Progenitor cell of endocrine pancreas (in vitro differentiated cells): ENCODE results near the gene PHF19. TPM values are rescaled to one million over a fixed set of nuclear protein-coding genes. Genes with fewer than 3 reads are reported as not detected.

Experiments
- DNase-seq: peaks from one replicate; pipeline ENCODE4 v3.0.0; 2021; ENCODE audit warnings: low spot score; ENCODE audit not compliant: unreplicated experiment
- H3K27ac Mint-ChIP-seq: 2 replicates; pipeline ENCODE4 v1.8.0; 2021; ENCODE audit warnings: mild to moderate bottlenecking, moderate library complexity, mixed read lengths
- H3K27me3 Mint-ChIP-seq: 2 replicates; pipeline ENCODE4 v1.8.0; 2021; ENCODE audit warnings: mixed read lengths
- H3K36me3 Mint-ChIP-seq: 2 replicates; pipeline ENCODE4 v1.8.0; 2022; ENCODE audit warnings: mixed read lengths; ENCODE audit not compliant: insufficient read depth
- H3K4me1 Mint-ChIP-seq: 2 replicates; pipeline ENCODE4 v1.8.0; 2021; ENCODE audit warnings: low read depth, mixed read lengths
- H3K4me3 Mint-ChIP-seq: 2 replicates; pipeline ENCODE4 v1.8.0; 2021; ENCODE audit warnings: low read depth, mild to moderate bottlenecking, moderate library complexity, mixed read lengths
- H3K9me3 Mint-ChIP-seq: 2 replicates; pipeline ENCODE4 v1.8.0; 2021; ENCODE audit warnings: low read depth, mixed read lengths
- total RNA-seq: library from RNA; stranded (reverse); gene quantifications from 2 replicates; pipeline ENCODE4 v1.2.1, GENCODE V29; 2021
- TF ChIP-seq, protein P1 (sequence below): fragments of 200-600 bp; sonication (generic); IDR thresholded peaks from one replicate; pipeline ENCODE4 v1.5.0; 2021; ENCODE audit warnings: antibody characterized with exemption, mild to moderate bottlenecking; ENCODE audit not compliant: unreplicated experiment

The PHF19 gene
- total RNA-seq, 1 donor from 2014 or later, result 27.2 TPM

DNA sequence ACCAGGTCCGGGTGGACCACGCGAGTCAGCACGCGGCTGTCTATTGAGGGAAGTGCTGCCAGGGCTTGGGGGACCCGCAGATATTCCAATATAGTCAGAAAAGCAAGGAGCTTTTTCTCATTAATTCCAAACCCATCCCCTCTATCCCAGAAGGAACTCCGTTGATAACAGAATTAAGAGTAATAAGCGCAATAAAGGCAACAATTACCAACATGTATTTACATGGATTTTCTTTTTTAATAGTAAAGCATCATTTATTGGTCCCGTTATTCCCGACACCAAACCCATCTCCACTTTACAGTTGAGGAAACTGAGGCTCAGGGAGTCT is 7.7 kb downstream of the PHF19 start:
- H3K4me3 Mint-ChIP-seq, result peak overlapping the region; percentile 80
- TF ChIP-seq, protein P1, sequence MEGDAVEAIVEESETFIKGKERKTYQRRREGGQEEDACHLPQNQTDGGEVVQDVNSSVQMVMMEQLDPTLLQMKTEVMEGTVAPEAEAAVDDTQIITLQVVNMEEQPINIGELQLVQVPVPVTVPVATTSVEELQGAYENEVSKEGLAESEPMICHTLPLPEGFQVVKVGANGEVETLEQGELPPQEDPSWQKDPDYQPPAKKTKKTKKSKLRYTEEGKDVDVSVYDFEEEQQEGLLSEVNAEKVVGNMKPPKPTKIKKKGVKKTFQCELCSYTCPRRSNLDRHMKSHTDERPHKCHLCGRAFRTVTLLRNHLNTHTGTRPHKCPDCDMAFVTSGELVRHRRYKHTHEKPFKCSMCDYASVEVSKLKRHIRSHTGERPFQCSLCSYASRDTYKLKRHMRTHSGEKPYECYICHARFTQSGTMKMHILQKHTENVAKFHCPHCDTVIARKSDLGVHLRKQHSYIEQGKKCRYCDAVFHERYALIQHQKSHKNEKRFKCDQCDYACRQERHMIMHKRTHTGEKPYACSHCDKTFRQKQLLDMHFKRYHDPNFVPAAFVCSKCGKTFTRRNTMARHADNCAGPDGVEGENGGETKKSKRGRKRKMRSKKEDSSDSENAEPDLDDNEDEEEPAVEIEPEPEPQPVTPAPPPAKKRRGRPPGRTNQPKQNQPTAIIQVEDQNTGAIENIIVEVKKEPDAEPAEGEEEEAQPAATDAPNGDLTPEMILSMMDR, result no peak
- peaks cover 1% of the 10 kb centered on the region for H3K36me3 Mint-ChIP-seq
- peaks cover 8% of the 10 kb centered on the region for H3K4me1 Mint-ChIP-seq
- peak overlapping the region; percentile 65 for H3K27ac Mint-ChIP-seq
- no peaks in the 10 kb centered on the region for H3K27me3 Mint-ChIP-seq
- DNase-seq, result no peak
- H3K9me3 Mint-ChIP-seq, result no peaks in the 10 kb centered on the region

DNA sequence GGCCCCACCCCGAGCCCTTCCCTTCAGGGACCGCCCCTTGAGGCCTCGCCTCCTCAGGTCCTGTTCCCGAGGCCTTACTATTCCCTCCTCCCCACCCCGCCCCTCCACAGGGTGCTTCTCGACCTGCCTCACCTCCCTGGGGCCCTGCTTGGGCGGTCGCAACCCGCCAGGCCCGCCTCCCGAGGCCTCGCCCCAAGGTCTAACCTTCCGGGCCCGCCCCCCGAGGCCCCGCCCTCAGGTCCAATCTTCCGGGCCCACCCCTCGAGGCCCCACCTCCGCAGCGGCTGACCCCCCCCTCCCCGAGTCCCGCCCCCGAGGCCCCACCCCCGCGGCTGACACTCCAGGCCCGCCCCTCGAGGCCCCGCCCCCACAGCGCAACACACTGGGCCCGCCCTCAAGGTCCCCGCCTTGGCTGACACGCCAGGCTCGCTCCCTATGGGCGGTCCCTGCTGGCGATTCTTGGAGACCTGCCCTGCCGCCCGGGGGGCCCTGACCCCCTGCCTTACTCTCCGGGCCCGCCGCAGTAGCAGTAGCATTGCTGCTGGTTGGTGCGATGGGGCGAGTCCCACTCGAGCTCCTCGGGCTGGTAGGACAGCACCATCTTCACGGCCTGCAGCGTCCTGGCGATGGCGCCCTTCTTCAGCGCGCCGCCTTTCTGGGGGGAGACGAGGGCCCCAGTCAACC is 8.2 kb downstream of the PHF19 start:
- peaks cover 1% of the 10 kb centered on the region for H3K36me3 Mint-ChIP-seq
- peaks cover 7% of the 10 kb centered on the region for H3K4me1 Mint-ChIP-seq
- peak; percentile 93 for DNase-seq
- no peaks in the 10 kb centered on the region for H3K9me3 Mint-ChIP-seq
- peak overlapping the region; percentile 65 for H3K27ac Mint-ChIP-seq
- H3K4me3 Mint-ChIP-seq, result peak overlapping the region; percentile 80
- TF ChIP-seq, protein P1, result peak; percentile 42
- no peaks in the 10 kb centered on the region for H3K27me3 Mint-ChIP-seq

DNA sequence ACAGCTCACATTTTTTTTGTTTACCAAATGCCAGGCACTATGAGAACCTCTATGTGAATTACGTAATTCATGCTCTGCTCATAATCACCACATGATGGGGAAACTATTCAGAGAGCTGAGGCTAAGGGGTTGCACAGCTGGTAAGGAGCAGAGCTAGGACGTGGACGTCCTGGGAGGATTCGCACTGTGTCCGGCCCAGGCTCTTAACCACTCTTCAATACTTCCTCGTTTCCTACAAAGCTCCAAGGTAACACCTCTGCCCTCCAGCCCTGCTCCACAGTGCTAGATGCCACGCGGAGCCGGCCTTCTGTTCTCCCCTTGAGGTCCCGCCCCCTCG is 8.7 kb downstream of the PHF19 start:
- Mint-ChIP-seq H3K9me3 (no peaks in the 10 kb centered on the region), H3K36me3 (peaks cover 1% of the 10 kb centered on the region), H3K4me3 (peak overlapping the region; percentile 62), H3K27me3 (no peaks in the 10 kb centered on the region), H3K27ac (no peak overlapping the region), H3K4me1 (peaks cover 2% of the 10 kb centered on the region)
- DNase-seq, result no peak
- TF ChIP-seq, protein P1, result no peak

DNA sequence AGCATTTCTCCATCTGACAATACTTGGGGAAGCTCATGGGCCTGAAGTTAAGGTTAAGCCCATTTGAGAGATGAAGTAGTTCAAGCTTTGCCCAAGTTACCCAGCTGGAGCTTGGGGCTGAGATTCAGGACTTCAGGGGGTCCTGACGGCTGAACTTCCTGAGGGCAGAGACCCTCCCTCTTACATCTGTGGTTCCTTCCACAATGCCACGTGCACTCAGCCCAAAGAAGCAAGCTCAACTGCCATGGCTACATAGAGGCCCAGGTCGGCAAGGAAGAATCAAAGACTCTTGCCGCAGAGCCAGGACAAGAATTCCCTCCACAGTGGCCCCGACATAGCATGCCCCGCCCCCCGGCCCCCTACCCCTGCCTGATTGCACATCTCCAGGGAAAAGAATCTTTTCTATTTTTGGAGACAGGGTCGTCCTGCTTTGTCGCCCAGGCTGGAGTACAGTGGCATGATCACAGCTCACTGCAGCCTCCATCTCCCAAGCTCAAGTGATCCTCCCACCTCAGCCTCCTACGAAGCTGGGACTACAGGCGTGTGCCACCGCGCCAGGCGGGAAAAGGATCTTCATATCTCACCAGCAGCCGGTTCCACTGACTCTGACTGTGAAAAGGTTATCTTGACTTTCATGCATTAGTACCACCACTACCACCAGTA is 9.2 kb downstream of the PHF19 start:
- DNase-seq, result no peak
- H3K27me3 Mint-ChIP-seq, result no peaks in the 10 kb centered on the region
- H3K36me3 Mint-ChIP-seq, result peaks cover 1% of the 10 kb centered on the region
- H3K4me3 Mint-ChIP-seq, result peak overlapping the region; percentile 62
- peaks cover 2% of the 10 kb centered on the region for H3K4me1 Mint-ChIP-seq
- TF ChIP-seq, protein P1, result no peak
- no peaks in the 10 kb centered on the region for H3K9me3 Mint-ChIP-seq
- no peak overlapping the region for H3K27ac Mint-ChIP-seq

DNA sequence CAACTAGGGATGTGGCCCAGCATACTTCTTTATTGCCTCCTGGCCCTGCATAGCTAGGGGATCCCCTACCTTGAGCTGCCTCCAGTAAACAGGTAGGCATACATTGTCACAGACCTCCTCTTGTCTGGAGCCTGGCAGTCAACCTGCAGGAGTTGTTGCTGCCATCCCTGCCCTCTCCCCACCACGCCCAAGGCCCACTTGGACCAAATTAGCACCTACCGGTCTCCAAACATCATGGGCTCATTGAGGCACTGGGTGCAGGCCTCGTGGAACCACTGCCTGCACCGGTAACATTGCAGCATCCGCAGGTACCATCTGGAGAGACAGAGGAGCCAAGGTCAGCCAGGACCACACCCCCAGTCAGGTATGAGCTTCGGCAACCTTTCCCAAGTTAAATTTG is 10.3 kb downstream of the PHF19 start:
- peaks cover 2% of the 10 kb centered on the region for H3K4me1 Mint-ChIP-seq
- peak overlapping the region; percentile 23 for H3K27ac Mint-ChIP-seq
- no peaks in the 10 kb centered on the region for H3K27me3 Mint-ChIP-seq
- H3K9me3 Mint-ChIP-seq, result no peaks in the 10 kb centered on the region
- H3K4me3 Mint-ChIP-seq, result no peak overlapping the region
- TF ChIP-seq, protein P1, result no peak
- H3K36me3 Mint-ChIP-seq, result peaks cover 1% of the 10 kb centered on the region
- no peak for DNase-seq
